ENCODE measurements around the gene SMYD3. TPM values are rescaled to one million over a fixed set of nuclear protein-coding genes. Genes with fewer than 3 reads are reported as not detected.

The SMYD3 gene
- total RNA-seq, 1 donor from 2014 or later = 24.2 TPM

GRCh38 chr1:245879091-245879490 lies 628.0 kb downstream of the SMYD3 start:
- peaks cover 16% of the 10 kb centered on the region for H3K4me1 Mint-ChIP-seq
- TF ChIP-seq CTCF (conservative IDR thresholded peaks at IDR 0.05) = no peak
- H3K27me3 Mint-ChIP-seq (ENCODE audit: low read depth) = no peaks in the 10 kb centered on the region
- no peak for DNase-seq (ENCODE audit: low read depth, low spot score)
- H3K27ac Mint-ChIP-seq (ENCODE audit: unreplicated experiment) = no peak overlapping the region
- peaks cover under 1% of the 10 kb centered on the region for H3K9me3 Mint-ChIP-seq
- H3K4me3 Mint-ChIP-seq = no peak overlapping the region
- peaks cover 1% of the 10 kb centered on the region for H3K36me3 Mint-ChIP-seq (ENCODE audit: low read depth)

GRCh38 chr1:245878585-245878984 lies 628.5 kb downstream of the SMYD3 start:
- Mint-ChIP-seq H3K27ac (ENCODE audit: unreplicated experiment) (no peak overlapping the region), H3K36me3 (ENCODE audit: low read depth) (no peaks in the 10 kb centered on the region), H3K9me3 (peaks cover 2% of the 10 kb centered on the region), H3K4me1 (peaks cover 18% of the 10 kb centered on the region), H3K4me3 (no peak overlapping the region), H3K27me3 (ENCODE audit: low read depth) (no peaks in the 10 kb centered on the region)
- TF ChIP-seq CTCF (conservative IDR thresholded peaks at IDR 0.05) = no peak
- DNase-seq (ENCODE audit: low read depth, low spot score) = no peak

- DNase-seq (ENCODE audit: low read depth, low spot score) = no peak
- no peak overlapping the region for H3K4me3 Mint-ChIP-seq
- H3K4me1 Mint-ChIP-seq = peaks cover 18% of the 10 kb centered on the region
- no peak overlapping the region for H3K27ac Mint-ChIP-seq (ENCODE audit: unreplicated experiment)
- H3K36me3 Mint-ChIP-seq (ENCODE audit: low read depth) = no peaks in the 10 kb centered on the region
- no peaks in the 10 kb centered on the region for H3K27me3 Mint-ChIP-seq (ENCODE audit: low read depth)
- TF ChIP-seq CTCF (conservative IDR thresholded peaks at IDR 0.05) = no peak
- peaks cover 2% of the 10 kb centered on the region for H3K9me3 Mint-ChIP-seq
These were observed 629.1 kb downstream of the SMYD3 start for GRCh38 chr1:245877976-245878375.

GRCh38 chr1:245876586-245876985 lies 630.5 kb downstream of the SMYD3 start:
- H3K4me1 Mint-ChIP-seq = peaks cover 21% of the 10 kb centered on the region
- H3K9me3 Mint-ChIP-seq = peaks cover 2% of the 10 kb centered on the region
- DNase-seq (ENCODE audit: low read depth, low spot score) = no peak
- no peak overlapping the region for H3K27ac Mint-ChIP-seq (ENCODE audit: unreplicated experiment)
- H3K27me3 Mint-ChIP-seq (ENCODE audit: low read depth) = no peaks in the 10 kb centered on the region
- no peaks in the 10 kb centered on the region for H3K36me3 Mint-ChIP-seq (ENCODE audit: low read depth)
- no peak overlapping the region for H3K4me3 Mint-ChIP-seq
- no peak for TF ChIP-seq CTCF (conservative IDR thresholded peaks at IDR 0.05)

GRCh38 chr1:245875581-245876261 lies 631.4 kb downstream of the SMYD3 start:
- no peaks in the 10 kb centered on the region for H3K36me3 Mint-ChIP-seq (ENCODE audit: low read depth)
- H3K27me3 Mint-ChIP-seq (ENCODE audit: low read depth) = no peaks in the 10 kb centered on the region
- H3K9me3 Mint-ChIP-seq = peaks cover 2% of the 10 kb centered on the region
- DNase-seq (ENCODE audit: low read depth, low spot score) = no peak
- no peak overlapping the region for H3K4me3 Mint-ChIP-seq
- TF ChIP-seq CTCF (conservative IDR thresholded peaks at IDR 0.05) = no peak
- H3K4me1 Mint-ChIP-seq = peaks cover 29% of the 10 kb centered on the region
- H3K27ac Mint-ChIP-seq (ENCODE audit: unreplicated experiment) = no peak overlapping the region
